Mesodermal cell (in vitro differentiated cells): ENCODE data around the gene FOLR2.

Experiments
- H3K27ac ChIP-seq: 2 replicates; pipeline ENCODE4 v1.7.0; 2013; ENCODE audit warnings: mild to moderate bottlenecking, low read depth, low read length, moderate library complexity; ENCODE audit not compliant: severe bottlenecking
- H3K36me3 ChIP-seq: 2 replicates; pipeline ENCODE4 v1.7.1; 2013; ENCODE audit warnings: mild to moderate bottlenecking, low read length, moderate library complexity; ENCODE audit not compliant: control insufficient read depth, insufficient read depth
- H3K4me1 ChIP-seq: one replicate; pipeline ENCODE4 v1.7.1; 2013; ENCODE audit warnings: mild to moderate bottlenecking, low read length; ENCODE audit not compliant: insufficient read depth, control insufficient read depth, poor library complexity, severe bottlenecking
- H3K4me3 ChIP-seq: 2 replicates; pipeline ENCODE4 v1.7.0; 2013; ENCODE audit warnings: low read length, control low read depth, mild to moderate bottlenecking; ENCODE audit not compliant: insufficient read depth, poor library complexity, severe bottlenecking; ENCODE audit errors: extremely low read depth
- H3K9me3 ChIP-seq: 2 replicates; pipeline ENCODE4 v1.7.1; 2013; ENCODE audit warnings: mild to moderate bottlenecking, low read length, moderate library complexity; ENCODE audit not compliant: control insufficient read depth
- WGBS, 2 experiments: methylation state at CpG; one replicate each; pipeline ENCODE4 v1.1.5; 2013; ENCODE audit warnings: missing lambda C conversion rate in 2 of 2; ENCODE audit not compliant: insufficient coverage in 2 of 2; 5-methylcytosine and 5-hydroxymethylcytosine counted together

FOLR2 gene

GRCh38 chr11:72244060-72244360 is 27.4 kb downstream of the FOLR2 start, which contains the start of gene PHOX2A:
Gene PHOX2A (minus strand): TSS chr11:72244176. CDS start chr11:72244004, 172 bp downstream.
- WGBS, 2 experiments = 0 to 2% methylated on average over 7 to 28 of the region's 37 CpGs
- H3K4me1 ChIP-seq = peaks cover 8% of the 10 kb centered on the region
- no peak within 1 kb of the TSS for H3K27ac ChIP-seq
- peak within 1 kb of the TSS; percentile 39 for H3K4me3 ChIP-seq
- H3K36me3 ChIP-seq = no peaks in the 10 kb centered on the region
- H3K9me3 ChIP-seq = no peaks in the 10 kb centered on the region

- Histone ChIP-seq H3K4me1 (peaks cover 8% of the 10 kb centered on the region), H3K9me3 (no peaks in the 10 kb centered on the region), H3K36me3 (no peaks in the 10 kb centered on the region), H3K27ac (no peak overlapping the region), H3K4me3 (peak overlapping the region; percentile 39)
- WGBS, 2 experiments = 5% methylated on average over 44 of the region's 46 CpGs
These were observed 28.0 kb downstream of the FOLR2 start for GRCh38 chr11:72244361-72245262.

GRCh38 chr11:72245263-72245816 is 28.7 kb downstream of the FOLR2 start:
- H3K9me3 ChIP-seq = no peaks in the 10 kb centered on the region
- H3K4me1 ChIP-seq = peaks cover 8% of the 10 kb centered on the region
- H3K36me3 ChIP-seq = no peaks in the 10 kb centered on the region
- H3K4me3 ChIP-seq = no peak overlapping the region
- no peak overlapping the region for H3K27ac ChIP-seq
- 29 to 30% methylated on average over 18 to 19 of the region's 19 CpGs for WGBS, 2 experiments

GRCh38 chr11:72247584-72247983 is 31.0 kb downstream of the FOLR2 start:
- no peak overlapping the region for H3K27ac ChIP-seq
- H3K4me3 ChIP-seq = no peak overlapping the region
- no peaks in the 10 kb centered on the region for H3K36me3 ChIP-seq
- peaks cover 8% of the 10 kb centered on the region for H3K4me1 ChIP-seq
- H3K9me3 ChIP-seq = no peaks in the 10 kb centered on the region
- 14% methylated on average over 2 of the region's 2 CpGs; no CpG with 5 or more reads in 1 of the 2 experiments for WGBS, 2 experiments

GRCh38 chr11:72249961-72250360 is 33.4 kb downstream of the FOLR2 start:
- no peaks in the 10 kb centered on the region for H3K9me3 ChIP-seq
- no peak overlapping the region for H3K4me3 ChIP-seq
- peaks cover 8% of the 10 kb centered on the region for H3K4me1 ChIP-seq
- no peak overlapping the region for H3K27ac ChIP-seq
- 80 to 93% methylated on average over 1 to 3 of the region's 5 CpGs for WGBS, 2 experiments
- no peaks in the 10 kb centered on the region for H3K36me3 ChIP-seq

GRCh38 chr11:72250661-72251464 is 34.3 kb downstream of the FOLR2 start:
- WGBS, 2 experiments = 89 to 92% methylated on average over 19 to 24 of the region's 24 CpGs
- Histone ChIP-seq H3K4me1 (peaks cover 8% of the 10 kb centered on the region), H3K9me3 (no peaks in the 10 kb centered on the region), H3K4me3 (no peak overlapping the region), H3K27ac (no peak overlapping the region), H3K36me3 (no peaks in the 10 kb centered on the region)

GRCh38 chr11:72251614-72252013 is 35.0 kb downstream of the FOLR2 start:
- H3K9me3 ChIP-seq = no peaks in the 10 kb centered on the region
- 87 to 93% methylated on average over 2 to 5 of the region's 5 CpGs for WGBS, 2 experiments
- H3K4me1 ChIP-seq = peaks cover 8% of the 10 kb centered on the region
- no peak overlapping the region for H3K27ac ChIP-seq
- H3K4me3 ChIP-seq = no peak overlapping the region
- H3K36me3 ChIP-seq = no peaks in the 10 kb centered on the region

- 80 to 95% methylated on average over 1 to 3 of the region's 3 CpGs for WGBS, 2 experiments
- H3K4me1 ChIP-seq = no peaks in the 10 kb centered on the region
These were observed 36.8 kb downstream of the FOLR2 start for GRCh38 chr11:72253392-72253791.

GRCh38 chr11:72254299-72254993 is 37.9 kb downstream of the FOLR2 start:
- 91 to 98% methylated on average over 3 to 4 of the region's 5 CpGs for WGBS, 2 experiments
- Histone ChIP-seq H3K27ac (no peak overlapping the region), H3K4me3 (no peak overlapping the region)

More at GRCh38 chr11:72253392-72253791, 36.8 kb downstream of the FOLR2 start:
- no peak overlapping the region for H3K27ac ChIP-seq
- H3K4me3 ChIP-seq = no peak overlapping the region
- no peaks in the 10 kb centered on the region for H3K9me3 ChIP-seq
- no peaks in the 10 kb centered on the region for H3K36me3 ChIP-seq

GRCh38 chr11:72257570-72257969 is 41.0 kb downstream of the FOLR2 start:
- Histone ChIP-seq H3K4me1 (no peaks in the 10 kb centered on the region), H3K4me3 (no peak overlapping the region), H3K9me3 (no peaks in the 10 kb centered on the region), H3K27ac (no peak overlapping the region), H3K36me3 (no peaks in the 10 kb centered on the region)
- WGBS, 2 experiments = 100% methylated on average over 1 of the region's 2 CpGs; no CpG with 5 or more reads in 1 of the 2 experiments

More at GRCh38 chr11:72254299-72254993, 37.9 kb downstream of the FOLR2 start:
- no peaks in the 10 kb centered on the region for H3K4me1 ChIP-seq
- H3K36me3 ChIP-seq = no peaks in the 10 kb centered on the region
- H3K9me3 ChIP-seq = no peaks in the 10 kb centered on the region
